Hepatocyte (in vitro differentiated cells): ENCODE data around the gene ATG4D. TPM values are rescaled to one million over a fixed set of nuclear protein-coding genes. Genes with fewer than 3 reads are reported as not detected.

Source experiments
- DNase-seq: peaks from one replicate; pipeline ENCODE4 v3.0.0-alpha.2; 2016; ENCODE audit warnings: low spot score
- H2AFZ ChIP-seq: fragments of 200-600 bp; sonication (generic); 2 replicates; pipeline ENCODE4 v1.6.0; 2016; ENCODE audit warnings: antibody characterized with exemption, mild to moderate bottlenecking
- H3K27ac ChIP-seq: fragments of 200-600 bp; sonication (generic); 2 replicates; pipeline ENCODE4 v1.5.1; 2016; ENCODE audit warnings: mild to moderate bottlenecking
- H3K27me3 ChIP-seq: fragments of 200-600 bp; sonication (generic); 2 replicates; pipeline ENCODE4 v1.6.1; 2016
- H3K36me3 ChIP-seq: fragments of 200-600 bp; sonication (generic); replicated peaks from 2 replicates; pipeline ENCODE4 v1.5.1; 2016; ENCODE audit warnings: low read depth; ENCODE audit not compliant: insufficient read depth
- H3K4me1 ChIP-seq: fragments of 200-600 bp; sonication (generic); 2 replicates; pipeline ENCODE4 v1.5.1; 2016; ENCODE audit warnings: mild to moderate bottlenecking, moderate library complexity; ENCODE audit not compliant: insufficient read depth
- H3K4me2 ChIP-seq: fragments of 200-600 bp; sonication (generic); 2 replicates; pipeline ENCODE4 v1.6.0; 2016
- H3K4me3 ChIP-seq: fragments of 200-600 bp; sonication (generic); 2 replicates; pipeline ENCODE4 v1.5.1; 2016; ENCODE audit warnings: mild to moderate bottlenecking
- H3K79me2 ChIP-seq: fragments of 200-600 bp; sonication (generic); 2 replicates; pipeline ENCODE4 v1.6.0; 2017; ENCODE audit warnings: mild to moderate bottlenecking
- H3K9me2 ChIP-seq: fragments of 200-600 bp; sonication (generic); replicated peaks from 2 replicates; pipeline ENCODE4 v1.6.0; 2017; ENCODE audit warnings: mild to moderate bottlenecking; ENCODE audit not compliant: insufficient read depth
- H3K9me3 ChIP-seq: fragments of 200-600 bp; sonication (generic); 2 replicates; pipeline ENCODE4 v1.5.1; 2016; ENCODE audit warnings: low read depth, mild to moderate bottlenecking
- H4K20me1 ChIP-seq: fragments of 200-600 bp; sonication (generic); 2 replicates; pipeline ENCODE4 v1.6.0; 2016; ENCODE audit warnings: mild to moderate bottlenecking; ENCODE audit not compliant: insufficient read depth, poor library complexity, severe bottlenecking
- CTCF ChIP-seq: fragments of 200-600 bp; sonication (generic); IDR thresholded peaks from 2 replicates; pipeline ENCODE4 v1.5.1; 2016; ENCODE audit warnings: antibody characterized with exemption, mild to moderate bottlenecking; ENCODE audit not compliant: poor library complexity
- EZH2 ChIP-seq: fragments of 200-600 bp; sonication (generic); IDR thresholded peaks from 2 replicates; pipeline ENCODE4 v1.6.1; 2016; ENCODE audit warnings: antibody characterized with exemption, mild to moderate bottlenecking, borderline replicate concordance
- EZH2phosphoT487 ChIP-seq: fragments of 200-600 bp; sonication (generic); IDR thresholded peaks from one replicate; pipeline ENCODE4 v1.6.1; 2018; ENCODE audit warnings: antibody characterized with exemption, mild to moderate bottlenecking, low read depth, moderate library complexity; ENCODE audit not compliant: unreplicated experiment, severe bottlenecking
- WGBS: methylation state at CpG from one replicate; pipeline ENCODE4 v1.1.6; 2016; ENCODE audit warnings: low lambda C conversion rate; ENCODE audit errors: missing lambda C conversion rate; 5-methylcytosine and 5-hydroxymethylcytosine counted together
- polyA plus RNA-seq: library from polyadenylated mRNA; unstranded; fragments of >200 nt; fragmentation: Nextera tagmentation; extraction: Ambion mirVana; gene quantifications from 2 replicates; pipeline ENCODE4 v1.2.1, GENCODE V29; 2016
- total RNA-seq: library from RNA; depleted of rRNA; stranded (reverse); fragments of >200 nt; gene quantifications from 2 replicates; pipeline ENCODE4 v1.2.3, GENCODE V29; 2014

ATG4D gene
- total and polyA plus RNA-seq, 2 experiments from 2014 or later, result 24.1 to 34.5 TPM

- no peak overlapping the region for H3K27ac ChIP-seq
- TF ChIP-seq EZH2phosphoT487, result no peak
- no peak for TF ChIP-seq CTCF
- no peak for TF ChIP-seq EZH2
- no peaks in the 10 kb centered on the region for H3K36me3 ChIP-seq
- H3K4me1 ChIP-seq, result no peaks in the 10 kb centered on the region
- no peak for DNase-seq
- H3K27me3 ChIP-seq, result peaks cover 20% of the 10 kb centered on the region
- H3K79me2 ChIP-seq, result no peaks in the 10 kb centered on the region
- no peaks in the 10 kb centered on the region for H3K9me2 ChIP-seq
- 79% methylated on average over 3 of the region's 3 CpGs for WGBS
- no peaks in the 10 kb centered on the region for H4K20me1 ChIP-seq
- no peak overlapping the region for H2AFZ ChIP-seq
- no peaks in the 10 kb centered on the region for H3K9me3 ChIP-seq
- H3K4me2 ChIP-seq, result no peak overlapping the region
- H3K4me3 ChIP-seq, result no peak overlapping the region
These were observed 35.0 kb upstream of the ATG4D start for GRCh38 chr19:10508707-10509106.

- H3K9me2 ChIP-seq, result no peaks in the 10 kb centered on the region
- WGBS, result 13% methylated on average over 15 of the region's 15 CpGs
- no peaks in the 10 kb centered on the region for H3K4me1 ChIP-seq
- no peaks in the 10 kb centered on the region for H3K36me3 ChIP-seq
- no peaks in the 10 kb centered on the region for H4K20me1 ChIP-seq
- TF ChIP-seq CTCF (peak; percentile 65), EZH2phosphoT487 (no peak), EZH2 (no peak)
- peak overlapping the region; percentile 54 for H3K4me2 ChIP-seq
- H3K27ac ChIP-seq, result no peak overlapping the region
- no peaks in the 10 kb centered on the region for H3K9me3 ChIP-seq
- no peak overlapping the region for H2AFZ ChIP-seq
- peaks cover 36% of the 10 kb centered on the region for H3K27me3 ChIP-seq
- H3K4me3 ChIP-seq, result no peak overlapping the region
- peak; percentile 30 for DNase-seq
- no peaks in the 10 kb centered on the region for H3K79me2 ChIP-seq
These were observed 33.4 kb upstream of the ATG4D start for GRCh38 chr19:10510301-10510802.

GRCh38 chr19:10513223-10513622 lies 30.5 kb upstream of the ATG4D start:
- Histone ChIP-seq H2AFZ (no peak overlapping the region), H3K4me2 (no peak overlapping the region), H4K20me1 (no peaks in the 10 kb centered on the region), H3K4me1 (peaks cover 5% of the 10 kb centered on the region), H3K27me3 (peaks cover 65% of the 10 kb centered on the region), H3K9me2 (no peaks in the 10 kb centered on the region), H3K36me3 (no peaks in the 10 kb centered on the region), H3K27ac (no peak overlapping the region), H3K79me2 (no peaks in the 10 kb centered on the region), H3K9me3 (no peaks in the 10 kb centered on the region), H3K4me3 (no peak overlapping the region)
- no peak for DNase-seq
- 87% methylated on average over 7 of the region's 7 CpGs for WGBS
- TF ChIP-seq CTCF (no peak), EZH2 (no peak), EZH2phosphoT487 (no peak)
